Gastroesophageal sphincter (tissue), 4 donors: ENCODE measurements around the gene RILPL2. TPM values are rescaled to one million over a fixed set of nuclear protein-coding genes. Genes with fewer than 3 reads are reported as not detected.

Experiments
- ATAC-seq: fragments of 150-250 bp; one replicate; pipeline ENCODE4 v1.9.1; 2016; ENCODE audit warnings: mild to moderate bottlenecking, moderate library complexity
- H3K27ac ChIP-seq, 4 donors: fragments of 200-600 bp; sonication (generic) in 3 of 4; 1 replicate in 3 of 4; 2 replicates in 1 of 4; pipeline ENCODE4 v1.5.1; 2016 to 2019
- H3K27me3 ChIP-seq: fragments of 200-600 bp; sonication (generic); one replicate; pipeline ENCODE4 v1.5.1; 2019
- H3K36me3 ChIP-seq, 2 donors: fragments of 200-600 bp; sonication (generic); one replicate each; pipeline ENCODE4 v1.5.1; 2019; ENCODE audit warnings: control low read depth in 1 of 2
- H3K4me1 ChIP-seq, 3 donors: fragments of 200-600 bp; sonication (generic); 1 replicate in 2 of 3; 2 replicates in 1 of 3; pipeline ENCODE4 v1.5.1; 2016 to 2019; ENCODE audit warnings: control low read depth in 2 of 3
- H3K4me3 ChIP-seq, 2 donors: fragments of 200-600 bp; sonication (generic); one replicate each; pipeline ENCODE4 v1.5.1; 2019; ENCODE audit warnings: mild to moderate bottlenecking in 1 of 2, moderate library complexity in 1 of 2
- H3K9me3 ChIP-seq, 3 donors: fragments of 200-600 bp; sonication (generic); one replicate each; pipeline ENCODE4 v1.5.1; 2017 to 2019; ENCODE audit warnings: control low read depth in 2 of 3
- EP300 ChIP-seq: sonication (generic); formaldehyde crosslinking; IDR thresholded peaks from one replicate; pipeline ENCODE4 v1.6.1; 2017; ENCODE audit warnings: antibody characterized with exemption, mild to moderate bottlenecking
- POLR2A ChIP-seq, 2 donors: fragments of 450-650 bp; IDR thresholded peaks; one replicate each; pipeline ENCODE4 v1.6.1; 2017; ENCODE audit warnings: antibody characterized with exemption in 2 of 2, mild to moderate bottlenecking in 2 of 2, moderate library complexity in 1 of 2
- POLR2AphosphoS5 ChIP-seq: sonication (generic); formaldehyde crosslinking; IDR thresholded peaks from one replicate; pipeline ENCODE4 v1.6.1; 2017; ENCODE audit warnings: antibody characterized with exemption
- WGBS, 2 donors: methylation state at CpG; one replicate each; pipeline ENCODE4 v1.1.5; 2018; ENCODE audit warnings: low coverage in 1 of 2; 5-methylcytosine and 5-hydroxymethylcytosine counted together
- total RNA-seq, 4 donors: library from RNA; depleted of rRNA; stranded (reverse); fragments of >200 nt; gene quantifications; one replicate each; pipeline ENCODE4 v1.1.0, GENCODE V29; 2016
- TF ChIP-seq, protein P1 (sequence below), 4 experiments: fragments of 200-600 bp in 2 of 4; fragments of 450-650 bp in 2 of 4; sonication (generic) in 1 of 4; IDR thresholded peaks; one replicate each; pipeline ENCODE4 v1.5.1; 2017 to 2019; ENCODE audit warnings: antibody characterized with exemption in 4 of 4, mild to moderate bottlenecking in 2 of 4, moderate library complexity in 2 of 4

RILPL2 gene
- total RNA-seq, 4 donors from 2014 or later = 6.2 to 9.2 (median 7.9) TPM

DNA sequence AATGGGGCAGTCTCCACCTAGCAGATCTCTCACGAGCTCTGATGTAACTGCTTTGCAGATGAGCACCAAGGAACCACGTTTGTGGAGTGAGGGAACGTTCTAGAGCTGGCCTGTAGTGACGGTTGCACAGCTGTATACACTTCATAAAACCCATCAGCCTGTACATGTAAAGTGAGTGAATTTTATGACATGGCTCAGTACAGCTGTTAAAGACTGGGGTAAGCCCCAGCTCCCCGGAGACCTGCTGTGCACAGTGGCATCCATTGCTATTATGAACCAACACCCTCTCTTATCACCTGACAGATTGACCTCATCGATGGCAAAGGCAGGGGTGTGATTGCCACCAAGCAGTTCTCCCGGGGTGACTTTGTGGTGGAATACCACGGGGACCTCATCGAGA lies 31.9 kb downstream of the RILPL2 start:
- Histone ChIP-seq H3K27me3 (no peaks in the 10 kb centered on the region), H3K4me3 (no peak overlapping the region), H3K9me3 (no peaks in the 10 kb centered on the region), H3K4me1 (peaks cover 0 to 32% (median 3%) of the 10 kb centered on the region in 3 donors), H3K27ac (peak overlapping the region in 3 of 4 donors; percentile 26 to 55 (median 29)), H3K36me3 (peaks cover 0 to 77% of the 10 kb centered on the region in 2 donors)
- WGBS, 2 donors = 73 to 89% methylated on average over 4 to 5 of the region's 9 CpGs
- no peak for ATAC-seq
- no peak for TF ChIP-seq POLR2A (IDR thresholded peaks at IDR 0.05)

DNA sequence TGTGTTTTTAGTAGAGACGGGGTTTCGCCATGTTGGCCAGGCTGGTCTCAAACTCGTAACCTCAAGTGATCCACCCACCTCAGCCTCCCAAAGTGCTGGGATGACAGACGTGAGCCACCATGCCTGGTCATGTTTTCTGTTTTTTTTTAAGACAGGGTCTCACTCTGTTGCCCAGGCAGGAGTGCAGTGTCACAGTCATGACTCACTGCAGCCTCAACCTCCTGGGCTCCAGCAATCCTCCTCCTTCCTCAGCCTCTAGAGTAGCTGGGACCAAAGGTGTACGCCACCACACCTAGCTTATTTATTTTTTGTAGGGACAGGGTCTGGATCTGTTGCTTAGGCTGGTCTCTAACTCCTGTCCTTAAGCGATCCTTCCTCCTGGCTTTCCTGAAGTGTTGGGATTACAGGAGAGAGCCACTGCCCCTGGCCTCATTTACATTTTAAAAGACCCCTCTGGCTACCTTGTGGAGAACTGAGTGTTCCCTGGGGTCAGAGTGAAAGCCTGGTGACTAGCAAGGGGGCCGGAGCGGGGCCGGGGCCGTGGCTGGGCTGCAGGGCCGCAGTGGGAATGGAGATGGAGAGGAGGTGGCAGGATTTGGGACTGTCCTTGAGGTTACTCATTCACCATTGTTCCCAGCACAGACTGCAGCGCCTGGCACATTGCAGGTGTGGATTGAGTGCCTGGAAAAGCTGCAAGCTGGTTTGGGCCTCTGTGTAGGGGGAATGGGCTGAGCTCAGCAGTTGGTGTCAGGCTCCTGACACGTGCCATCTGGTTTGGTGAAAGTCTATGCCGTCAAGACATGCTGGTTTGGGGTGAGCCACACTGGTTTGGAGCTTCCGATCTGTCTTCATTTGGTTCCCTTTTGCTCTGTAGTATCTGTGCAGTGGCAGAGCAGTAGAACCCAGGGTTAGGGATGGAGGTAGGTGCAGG lies 34.5 kb downstream of the RILPL2 start:
- Histone ChIP-seq H3K36me3 (peaks cover 0 to 74% of the 10 kb centered on the region in 2 donors), H3K4me3 (no peak overlapping the region), H3K27me3 (no peaks in the 10 kb centered on the region), H3K27ac (peak overlapping the region in 3 of 4 donors; percentile 48 to 55 (median 54)), H3K9me3 (no peaks in the 10 kb centered on the region), H3K4me1 (peaks cover 0 to 58% (median 25%) of the 10 kb centered on the region in 3 donors)
- no peak for ATAC-seq
- TF ChIP-seq, protein P1, sequence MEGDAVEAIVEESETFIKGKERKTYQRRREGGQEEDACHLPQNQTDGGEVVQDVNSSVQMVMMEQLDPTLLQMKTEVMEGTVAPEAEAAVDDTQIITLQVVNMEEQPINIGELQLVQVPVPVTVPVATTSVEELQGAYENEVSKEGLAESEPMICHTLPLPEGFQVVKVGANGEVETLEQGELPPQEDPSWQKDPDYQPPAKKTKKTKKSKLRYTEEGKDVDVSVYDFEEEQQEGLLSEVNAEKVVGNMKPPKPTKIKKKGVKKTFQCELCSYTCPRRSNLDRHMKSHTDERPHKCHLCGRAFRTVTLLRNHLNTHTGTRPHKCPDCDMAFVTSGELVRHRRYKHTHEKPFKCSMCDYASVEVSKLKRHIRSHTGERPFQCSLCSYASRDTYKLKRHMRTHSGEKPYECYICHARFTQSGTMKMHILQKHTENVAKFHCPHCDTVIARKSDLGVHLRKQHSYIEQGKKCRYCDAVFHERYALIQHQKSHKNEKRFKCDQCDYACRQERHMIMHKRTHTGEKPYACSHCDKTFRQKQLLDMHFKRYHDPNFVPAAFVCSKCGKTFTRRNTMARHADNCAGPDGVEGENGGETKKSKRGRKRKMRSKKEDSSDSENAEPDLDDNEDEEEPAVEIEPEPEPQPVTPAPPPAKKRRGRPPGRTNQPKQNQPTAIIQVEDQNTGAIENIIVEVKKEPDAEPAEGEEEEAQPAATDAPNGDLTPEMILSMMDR (IDR thresholded peaks at IDR 0.05) = no peak
- TF ChIP-seq POLR2A (IDR thresholded peaks at IDR 0.05) = no peak
- no peak for TF ChIP-seq EP300
- no peak for TF ChIP-seq POLR2AphosphoS5
- whole genome bisulfite sequencing, 2 donors = 56 to 61% methylated on average over 3 to 7 of the region's 15 CpGs

DNA sequence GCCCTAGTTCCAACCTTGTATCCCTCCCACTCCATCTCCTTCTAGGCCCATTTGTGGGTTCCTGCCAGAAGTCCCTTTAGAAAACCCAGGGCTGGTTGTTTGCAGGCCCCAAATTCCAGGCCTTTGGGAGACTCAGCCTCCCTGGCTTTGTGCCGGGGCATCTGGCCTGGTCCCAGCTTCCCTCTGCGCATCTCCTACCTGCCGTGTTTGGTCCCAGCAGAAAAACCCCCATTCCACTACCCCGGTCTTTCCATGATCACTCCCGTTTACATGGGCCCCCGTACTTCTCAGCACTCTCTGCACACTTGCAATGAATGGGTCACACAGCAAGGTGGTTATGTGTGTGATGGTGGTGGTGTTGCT lies 37.2 kb downstream of the RILPL2 start:
- H3K27me3 ChIP-seq = no peaks in the 10 kb centered on the region
- H3K9me3 ChIP-seq = no peaks in the 10 kb centered on the region
- peaks cover 0 to 82% (median 30%) of the 10 kb centered on the region in 3 donors for H3K4me1 ChIP-seq
- H3K27ac ChIP-seq = peak overlapping the region; percentile 25 to 90 (median 84)
- no peak for ATAC-seq
- WGBS, 2 donors = 37 to 90% methylated on average over 2 to 5 of the region's 6 CpGs
- H3K36me3 ChIP-seq = peaks cover 0 to 74% of the 10 kb centered on the region in 2 donors
- peak overlapping the region in 1 of 2 donors; percentile 10 for H3K4me3 ChIP-seq
- TF ChIP-seq, protein P1 (IDR thresholded peaks at IDR 0.05) = no peak
- TF ChIP-seq EP300 (no peak), POLR2AphosphoS5 (no peak), POLR2A (IDR thresholded peaks at IDR 0.05) (no peak)

DNA sequence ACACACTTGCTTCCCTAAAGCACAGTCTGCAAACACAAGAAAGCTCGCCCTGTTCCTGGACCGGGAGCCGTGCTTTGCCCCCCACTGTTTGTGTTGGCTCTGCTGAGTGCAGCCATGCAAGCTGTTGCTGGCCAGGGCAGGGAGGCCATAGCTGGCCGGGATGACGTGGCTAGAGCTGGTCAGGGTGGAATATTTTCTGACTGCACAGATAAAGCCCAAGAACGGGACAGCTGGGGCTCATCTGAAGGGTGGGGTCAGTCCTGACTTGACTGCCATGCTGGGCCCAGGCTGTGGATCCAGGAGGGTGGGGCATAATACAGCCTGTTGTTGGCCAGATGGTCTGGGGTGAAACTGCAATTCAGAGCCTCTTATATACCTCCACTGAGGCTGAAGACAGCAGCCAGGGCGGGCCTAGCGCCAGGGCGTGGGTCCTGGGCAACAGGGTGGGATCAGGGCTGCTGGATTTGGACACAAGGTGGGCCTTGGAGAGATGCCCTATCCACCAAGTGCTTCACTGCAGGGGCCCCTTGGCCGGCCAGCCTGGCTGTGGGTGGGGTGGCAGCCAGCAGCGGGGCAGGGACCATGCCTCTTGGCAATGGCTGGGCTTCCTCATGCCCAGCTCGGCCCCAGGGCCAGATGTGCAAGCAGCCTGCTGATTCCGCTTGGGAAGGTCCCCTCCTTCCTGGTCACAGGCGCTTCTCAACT lies 37.8 kb downstream of the RILPL2 start:
- peaks cover 0 to 72% of the 10 kb centered on the region in 2 donors for H3K36me3 ChIP-seq
- ATAC-seq = peak; percentile 84
- WGBS, 2 donors = 0 to 25% methylated on average over 3 to 4 of the region's 14 CpGs
- H3K4me3 ChIP-seq = peak overlapping the region in 1 of 2 donors; percentile 10
- H3K4me1 ChIP-seq = peaks cover 0 to 80% (median 30%) of the 10 kb centered on the region in 3 donors
- no peaks in the 10 kb centered on the region for H3K9me3 ChIP-seq
- no peaks in the 10 kb centered on the region for H3K27me3 ChIP-seq
- peak overlapping the region; percentile 25 to 90 (median 84) for H3K27ac ChIP-seq
- TF ChIP-seq POLR2A (IDR thresholded peaks at IDR 0.05) (no peak), POLR2AphosphoS5 (peak; percentile 9)

DNA sequence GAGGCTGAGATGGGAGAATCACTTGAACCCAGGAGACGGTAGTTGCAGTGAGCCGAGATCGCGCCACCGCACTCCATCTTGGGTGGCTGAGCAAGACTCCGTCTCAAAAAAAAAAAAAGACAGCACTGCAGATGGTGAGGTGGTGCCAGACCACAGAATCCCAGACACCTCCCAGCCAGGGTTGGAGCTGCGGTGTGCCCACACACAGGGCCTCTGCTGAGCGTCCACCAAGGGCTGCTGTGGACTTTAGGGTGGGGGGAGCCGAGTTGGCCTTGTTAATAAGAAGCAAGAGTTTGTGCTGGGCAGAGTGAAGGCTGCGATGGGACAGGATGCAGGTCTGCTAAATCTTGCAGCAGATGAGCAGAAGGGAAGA lies 38.3 kb downstream of the RILPL2 start:
- Histone ChIP-seq H3K27ac (peak overlapping the region; percentile 7 to 90 (median 84)), H3K27me3 (no peaks in the 10 kb centered on the region), H3K4me3 (peak overlapping the region in 1 of 2 donors; percentile 10), H3K9me3 (no peaks in the 10 kb centered on the region), H3K4me1 (peaks cover 0 to 80% (median 30%) of the 10 kb centered on the region in 3 donors), H3K36me3 (peaks cover 0 to 72% of the 10 kb centered on the region in 2 donors)
- TF ChIP-seq POLR2AphosphoS5 = no peak
- TF ChIP-seq, protein P1 (IDR thresholded peaks at IDR 0.05) = no peak
- TF ChIP-seq POLR2A (IDR thresholded peaks at IDR 0.05) = no peak
- no peak for TF ChIP-seq EP300
- ATAC-seq = no peak
- WGBS, 2 donors = 52 to 74% methylated on average over 3 to 5 of the region's 10 CpGs
